K562 (cell line): ENCODE results near the gene MALAT1. TPM values are rescaled to one million over a fixed set of nuclear protein-coding genes. Genes with fewer than 3 reads are reported as not detected.

Source experiments
- BRCA1 ChIP-seq, 2 experiments: fragments of 450-650 bp in 1 of 2; sonication (generic) in 1 of 2; formaldehyde crosslinking in 1 of 2; IDR thresholded peaks; 2 replicates each; pipeline versions ENCODE4 v1.5.0 to v1.6.1; 2017 to 2020; ENCODE audit warnings: mild to moderate bottlenecking in 1 of 2, missing genetic modification reagents in 1 of 2
- CCAR2 ChIP-seq: fragments of 200-400 bp; formaldehyde crosslinking; IDR thresholded peaks from 2 replicates; pipeline ENCODE4 v1.6.1; 2017; ENCODE audit warnings: mild to moderate bottlenecking, low read depth, low read length
- FOS ChIP-seq: IDR thresholded peaks from 3 replicates; pipeline ENCODE4 v1.6.1; 2011; ENCODE audit not compliant: insufficient read length; ENCODE audit errors: extremely low read depth
- FOXA3 ChIP-seq, 2 experiments: fragments of 450-650 bp in 1 of 2; sonication (generic) in 1 of 2; formaldehyde crosslinking; IDR thresholded peaks in 1 of 2; conservative IDR thresholded peaks in 1 of 2; 2 replicates each; pipeline versions ENCODE4 v1.4.0 to v1.8.0; 2020 to 2022; ENCODE audit warnings: mild to moderate bottlenecking in 2 of 2, missing genetic modification reagents in 1 of 2
- MECOM ChIP-seq: fragments of 250-450 bp; sonication (Bioruptor Pico); IDR thresholded peaks from 2 replicates; pipeline ENCODE4 v1.8.0; 2022; ENCODE audit warnings: inconsistent platforms
- NR2F6 ChIP-seq: fragments of 450-650 bp; formaldehyde crosslinking; IDR thresholded peaks from 2 replicates; pipeline ENCODE4 v1.4.0; 2020; ENCODE audit warnings: mild to moderate bottlenecking
- NR4A1 ChIP-seq, 2 experiments: fragments of 250-450 bp in 1 of 2; fragments of 450-650 bp in 1 of 2; sonication (Bioruptor Pico) in 1 of 2; IDR thresholded peaks; 2 replicates each; pipeline versions ENCODE4 v1.4.0 to v1.6.1; 2016 to 2020; ENCODE audit warnings: mild to moderate bottlenecking in 2 of 2, missing compliant biosample characterization in 1 of 2, missing genetic modification characterization in 1 of 2, moderate library complexity in 1 of 2
- SIX5 ChIP-seq, 2 experiments: IDR thresholded peaks; 2 replicates each; pipeline ENCODE4 v1.6.1; 2011; ENCODE audit warnings: low read length in 2 of 2, borderline replicate concordance in 1 of 2, low read depth in 1 of 2, mild to moderate bottlenecking in 1 of 2, moderate library complexity in 1 of 2; ENCODE audit not compliant: insufficient read depth in 1 of 2
- SRSF3 ChIP-seq: fragments of 200-400 bp; formaldehyde crosslinking; IDR thresholded peaks from 2 replicates; pipeline ENCODE4 v1.6.1; 2016; ENCODE audit warnings: mild to moderate bottlenecking, low read length, moderate library complexity; ENCODE audit not compliant: insufficient read depth
- TARDBP ChIP-seq: fragments of 450-650 bp; IDR thresholded peaks from 2 replicates; pipeline ENCODE4 v1.6.1; 2016
- TEAD2 ChIP-seq: fragments of 450-650 bp; IDR thresholded peaks from 2 replicates; pipeline ENCODE4 v1.6.1; 2016; ENCODE audit warnings: missing genetic modification characterization, control low read depth, missing compliant biosample characterization
- ZNF41 ChIP-seq: fragments of 250-450 bp; sonication (Bioruptor Pico); conservative IDR thresholded peaks from 2 replicates; pipeline ENCODE4 v1.4.0; 2020; ENCODE audit warnings: mild to moderate bottlenecking
- ZNF644 ChIP-seq: fragments of 200-800 bp; sonication (Bioruptor generic); IDR thresholded peaks from 2 replicates; pipeline ENCODE4 v1.6.1; 2016; ENCODE audit warnings: low read depth, missing genetic modification characterization, missing compliant biosample characterization
- ZSCAN32 ChIP-seq: fragments of 450-650 bp; formaldehyde crosslinking; IDR thresholded peaks from 2 replicates; pipeline ENCODE4 v1.4.0; 2020; ENCODE audit warnings: mild to moderate bottlenecking, moderate library complexity
- ZZZ3 ChIP-seq: fragments of 450-650 bp; IDR thresholded peaks from 2 replicates; pipeline ENCODE4 v1.6.1; 2016; ENCODE audit warnings: antibody characterized with exemption, mild to moderate bottlenecking, moderate library complexity
- polyA plus RNA-seq, 8 experiments: library from polyadenylated mRNA; depleted of rRNA in 4 of 8; stranded (reverse) in 5 of 8; unstranded in 3 of 8; fragments of >200 nt; fragmentation: Nextera tagmentation in 2 of 8; fragmentation: Illumina TruSeq in 1 of 8; extraction: Ambion mirVana in 2 of 8; extraction: Trizol in 1 of 8; gene quantifications; 2 replicates each; pipeline versions ENCODE4 v1.2.1 to v1.2.3, GENCODE V29; 2011 to 2014; ENCODE audit warnings: inconsistent platforms in 1 of 8, missing spikeins in 1 of 8
- total RNA-seq, 7 experiments: library from RNA; depleted of rRNA in 6 of 7; stranded (reverse); fragments of >200 nt in 6 of 7; fragmentation: Illumina TruSeq in 2 of 7; extraction: Trizol in 2 of 7; gene quantifications; 2 replicates each; pipeline versions ENCODE4 v1.2.1 to v1.2.3, GENCODE V29; 2011 to 2021; ENCODE audit warnings: low replicate concordance in 1 of 7
- TF ChIP-seq, protein P1 (sequence below): sonication (generic); formaldehyde crosslinking; IDR thresholded peaks from 2 replicates; pipeline ENCODE4 v1.8.0; 2023; ENCODE audit warnings: mild to moderate bottlenecking, missing genetic modification reagents
- TF ChIP-seq, protein P2 (sequence below): fragments of 450-650 bp; formaldehyde crosslinking; IDR thresholded peaks from 2 replicates; pipeline ENCODE4 v1.4.0; 2022; ENCODE audit warnings: missing genetic modification characterization
- TF ChIP-seq, protein P3 (sequence below): sonication (generic); formaldehyde crosslinking; IDR thresholded peaks from 2 replicates; pipeline ENCODE4 v1.8.0; 2022; ENCODE audit warnings: mild to moderate bottlenecking, missing genetic modification reagents

MALAT1 gene
- total and polyA plus RNA-seq, 9 of the 15 experiments (the other 6 are each of a cell fraction or from before 2014, with no cell fraction given), result 363 to 8,715 (median 2,351) TPM

DNA sequence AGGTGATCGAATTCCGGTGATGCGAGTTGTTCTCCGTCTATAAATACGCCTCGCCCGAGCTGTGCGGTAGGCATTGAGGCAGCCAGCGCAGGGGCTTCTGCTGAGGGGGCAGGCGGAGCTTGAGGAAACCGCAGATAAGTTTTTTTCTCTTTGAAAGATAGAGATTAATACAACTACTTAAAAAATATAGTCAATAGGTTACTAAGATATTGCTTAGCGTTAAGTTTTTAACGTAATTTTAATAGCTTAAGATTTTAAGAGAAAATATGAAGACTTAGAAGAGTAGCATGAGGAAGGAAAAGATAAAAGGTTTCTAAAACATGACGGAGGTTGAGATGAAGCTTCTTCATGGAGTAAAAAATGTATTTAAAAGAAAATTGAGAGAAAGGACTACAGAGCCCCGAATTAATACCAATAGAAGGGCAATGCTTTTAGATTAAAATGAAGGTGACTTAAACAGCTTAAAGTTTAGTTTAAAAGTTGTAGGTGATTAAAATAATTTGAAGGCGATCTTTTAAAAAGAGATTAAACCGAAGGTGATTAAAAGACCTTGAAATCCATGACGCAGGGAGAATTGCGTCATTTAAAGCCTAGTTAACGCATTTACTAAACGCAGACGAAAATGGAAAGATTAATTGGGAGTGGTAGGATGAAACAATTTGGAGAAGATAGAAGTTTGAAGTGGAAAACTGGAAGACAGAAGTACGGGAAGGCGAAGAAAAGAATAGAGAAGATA lies at the start of gene MALAT1 (continued):
- TF ChIP-seq, protein P1, sequence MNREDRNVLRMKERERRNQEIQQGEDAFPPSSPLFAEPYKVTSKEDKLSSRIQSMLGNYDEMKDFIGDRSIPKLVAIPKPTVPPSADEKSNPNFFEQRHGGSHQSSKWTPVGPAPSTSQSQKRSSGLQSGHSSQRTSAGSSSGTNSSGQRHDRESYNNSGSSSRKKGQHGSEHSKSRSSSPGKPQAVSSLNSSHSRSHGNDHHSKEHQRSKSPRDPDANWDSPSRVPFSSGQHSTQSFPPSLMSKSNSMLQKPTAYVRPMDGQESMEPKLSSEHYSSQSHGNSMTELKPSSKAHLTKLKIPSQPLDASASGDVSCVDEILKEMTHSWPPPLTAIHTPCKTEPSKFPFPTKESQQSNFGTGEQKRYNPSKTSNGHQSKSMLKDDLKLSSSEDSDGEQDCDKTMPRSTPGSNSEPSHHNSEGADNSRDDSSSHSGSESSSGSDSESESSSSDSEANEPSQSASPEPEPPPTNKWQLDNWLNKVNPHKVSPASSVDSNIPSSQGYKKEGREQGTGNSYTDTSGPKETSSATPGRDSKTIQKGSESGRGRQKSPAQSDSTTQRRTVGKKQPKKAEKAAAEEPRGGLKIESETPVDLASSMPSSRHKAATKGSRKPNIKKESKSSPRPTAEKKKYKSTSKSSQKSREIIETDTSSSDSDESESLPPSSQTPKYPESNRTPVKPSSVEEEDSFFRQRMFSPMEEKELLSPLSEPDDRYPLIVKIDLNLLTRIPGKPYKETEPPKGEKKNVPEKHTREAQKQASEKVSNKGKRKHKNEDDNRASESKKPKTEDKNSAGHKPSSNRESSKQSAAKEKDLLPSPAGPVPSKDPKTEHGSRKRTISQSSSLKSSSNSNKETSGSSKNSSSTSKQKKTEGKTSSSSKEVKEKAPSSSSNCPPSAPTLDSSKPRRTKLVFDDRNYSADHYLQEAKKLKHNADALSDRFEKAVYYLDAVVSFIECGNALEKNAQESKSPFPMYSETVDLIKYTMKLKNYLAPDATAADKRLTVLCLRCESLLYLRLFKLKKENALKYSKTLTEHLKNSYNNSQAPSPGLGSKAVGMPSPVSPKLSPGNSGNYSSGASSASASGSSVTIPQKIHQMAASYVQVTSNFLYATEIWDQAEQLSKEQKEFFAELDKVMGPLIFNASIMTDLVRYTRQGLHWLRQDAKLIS, result peak; percentile 100
- TF ChIP-seq SRSF3 (no peak), BRCA1 (IDR thresholded peaks at IDR 0.05) (no peak), BRCA1 (CRISPR knock-in tag; IDR thresholded peaks at IDR 0.05) (no peak), NR2F6 (CRISPR knock-in tag) (peak; percentile 99), ZNF41 (CRISPR knock-in tag) (peak; percentile 95), CCAR2 (no peak), ZNF644 (tag) (peak; percentile 67), SIX5 (IDR thresholded peaks at IDR 0.05; ENCODE audit: borderline replicate concordance in 1 of 2, insufficient read depth in 1 of 2, low read depth in 1 of 2, low read length in 2 of 2) (0 out of 4 replicates have a peak, but pooled peaks of 1 of the 2 experiments have one; percentile 9), FOS (no peak), MECOM (peak; percentile 75), ZSCAN32 (CRISPR knock-in tag) (peak; percentile 88), ZZZ3 (no peak), TARDBP (0 out of 2 replicates have a peak, but pooled peaks have one; percentile 40), TEAD2 (tag) (peak; percentile 96; the same call in 1 of the 2 replicates), NR4A1 (CRISPR knock-in tag; IDR thresholded peaks at IDR 0.05) (no peak), NR4A1 (tag; IDR thresholded peaks at IDR 0.05) (peak; percentile 65; the same call in 1 of the 2 replicates), FOXA3 (CRISPR knock-in tag; conservative IDR thresholded peaks at IDR 0.05 in 1 of 2, IDR thresholded peaks at IDR 0.05 in 1 of 2) (peak; percentile 72 to 87)
- TF ChIP-seq, protein P2, sequence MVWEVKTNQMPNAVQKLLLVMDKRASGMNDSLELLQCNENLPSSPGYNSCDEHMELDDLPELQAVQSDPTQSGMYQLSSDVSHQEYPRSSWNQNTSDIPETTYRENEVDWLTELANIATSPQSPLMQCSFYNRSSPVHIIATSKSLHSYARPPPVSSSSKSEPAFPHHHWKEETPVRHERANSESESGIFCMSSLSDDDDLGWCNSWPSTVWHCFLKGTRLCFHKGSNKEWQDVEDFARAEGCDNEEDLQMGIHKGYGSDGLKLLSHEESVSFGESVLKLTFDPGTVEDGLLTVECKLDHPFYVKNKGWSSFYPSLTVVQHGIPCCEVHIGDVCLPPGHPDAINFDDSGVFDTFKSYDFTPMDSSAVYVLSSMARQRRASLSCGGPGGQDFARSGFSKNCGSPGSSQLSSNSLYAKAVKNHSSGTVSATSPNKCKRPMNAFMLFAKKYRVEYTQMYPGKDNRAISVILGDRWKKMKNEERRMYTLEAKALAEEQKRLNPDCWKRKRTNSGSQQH (CRISPR knock-in tag), result peak; percentile 99
- TF ChIP-seq, protein P3, sequence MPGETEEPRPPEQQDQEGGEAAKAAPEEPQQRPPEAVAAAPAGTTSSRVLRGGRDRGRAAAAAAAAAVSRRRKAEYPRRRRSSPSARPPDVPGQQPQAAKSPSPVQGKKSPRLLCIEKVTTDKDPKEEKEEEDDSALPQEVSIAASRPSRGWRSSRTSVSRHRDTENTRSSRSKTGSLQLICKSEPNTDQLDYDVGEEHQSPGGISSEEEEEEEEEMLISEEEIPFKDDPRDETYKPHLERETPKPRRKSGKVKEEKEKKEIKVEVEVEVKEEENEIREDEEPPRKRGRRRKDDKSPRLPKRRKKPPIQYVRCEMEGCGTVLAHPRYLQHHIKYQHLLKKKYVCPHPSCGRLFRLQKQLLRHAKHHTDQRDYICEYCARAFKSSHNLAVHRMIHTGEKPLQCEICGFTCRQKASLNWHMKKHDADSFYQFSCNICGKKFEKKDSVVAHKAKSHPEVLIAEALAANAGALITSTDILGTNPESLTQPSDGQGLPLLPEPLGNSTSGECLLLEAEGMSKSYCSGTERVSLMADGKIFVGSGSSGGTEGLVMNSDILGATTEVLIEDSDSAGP (CRISPR knock-in tag), result no peak
